ENCODE measurements around the gene TRIM15.
"Not testable (repeated sequence)": the region's sequence is repeated elsewhere in the genome, so short reads cannot be mapped to it uniquely, and the experiment has no call there.

Gene TRIM15

DNA sequence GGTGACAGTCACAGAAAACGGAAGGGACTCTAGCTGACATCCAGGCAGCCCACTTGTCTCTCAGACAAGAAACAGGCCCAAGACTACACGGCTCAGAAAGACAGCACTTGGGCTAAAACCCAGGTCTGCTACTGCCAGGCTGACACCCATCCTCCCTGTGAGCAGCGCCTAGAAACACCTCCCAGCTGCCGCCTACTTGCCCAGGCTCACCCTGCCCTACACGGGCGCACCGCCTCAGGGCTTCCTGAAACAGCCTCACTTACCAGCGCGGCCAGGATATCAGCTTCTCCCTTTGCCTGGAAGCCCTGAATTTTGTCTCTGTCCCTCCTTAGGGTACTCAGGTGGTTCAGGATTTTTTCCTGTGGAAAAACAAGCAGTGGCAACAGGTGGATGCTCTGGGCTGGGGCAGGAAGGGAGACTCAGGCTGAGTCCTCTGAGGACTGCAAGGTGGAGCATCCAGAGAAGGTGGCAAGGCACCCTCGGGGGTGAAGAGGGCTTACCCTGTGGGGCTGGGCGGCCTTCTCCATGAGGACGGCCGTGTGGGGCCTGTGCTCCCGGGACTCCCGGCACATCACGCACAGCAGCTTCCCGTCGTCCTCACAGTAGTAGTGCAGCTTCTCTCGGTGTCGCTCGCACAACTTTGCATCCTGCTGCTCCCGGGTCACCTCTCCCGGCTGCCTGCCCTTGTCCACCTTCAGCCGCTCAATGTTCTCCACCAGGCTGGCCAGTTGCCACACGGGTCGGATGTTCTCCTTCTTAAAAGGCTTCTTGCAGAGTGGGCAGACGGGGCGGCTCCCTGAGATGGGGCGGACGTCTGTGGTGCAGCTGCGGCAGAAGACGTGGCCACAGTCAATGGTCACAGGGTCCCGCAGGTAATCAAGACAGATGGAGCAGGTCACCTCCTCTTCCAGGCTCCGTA, 35.1 kb downstream of the TRIM15 start:
- DNase-seq (ENCODE audit: low read depth in 2 of 2), result no peak

DNA sequence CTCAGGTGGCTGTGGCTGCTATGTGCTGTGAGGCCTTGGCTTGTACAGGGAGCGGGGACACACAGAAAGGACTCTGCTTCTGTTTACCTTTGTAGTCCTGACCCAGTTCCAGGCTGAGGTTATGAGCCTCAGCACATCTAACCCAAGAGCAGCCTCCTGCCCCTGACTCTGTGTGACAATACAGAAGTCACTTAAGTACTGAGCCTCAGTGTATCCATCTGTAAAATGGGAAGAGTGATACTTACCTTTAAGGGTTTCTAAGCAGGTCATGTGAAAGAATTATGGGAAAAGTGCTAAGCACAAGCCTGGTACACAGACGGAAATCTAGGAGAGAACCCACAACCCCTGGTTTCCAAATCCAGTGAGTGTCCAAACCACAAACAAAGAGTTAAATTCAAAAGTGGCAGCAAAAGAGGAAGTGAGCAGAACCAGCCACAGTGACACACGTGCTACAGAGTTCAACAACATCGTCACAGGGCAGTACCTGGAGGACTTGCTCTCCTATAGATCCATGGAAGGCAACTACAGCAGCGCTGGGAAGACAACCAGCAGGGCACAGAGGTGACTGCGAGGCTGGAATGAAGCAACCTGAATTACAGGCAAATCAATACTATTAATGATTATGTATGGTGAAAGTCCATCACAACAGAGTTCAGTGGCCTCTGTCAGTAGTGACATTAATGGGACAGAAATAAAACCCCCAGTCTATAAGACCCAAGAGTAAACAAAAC, 37.4 kb downstream of the TRIM15 start:
- no peak for DNase-seq (ENCODE audit: low read depth in 2 of 2)

DNA sequence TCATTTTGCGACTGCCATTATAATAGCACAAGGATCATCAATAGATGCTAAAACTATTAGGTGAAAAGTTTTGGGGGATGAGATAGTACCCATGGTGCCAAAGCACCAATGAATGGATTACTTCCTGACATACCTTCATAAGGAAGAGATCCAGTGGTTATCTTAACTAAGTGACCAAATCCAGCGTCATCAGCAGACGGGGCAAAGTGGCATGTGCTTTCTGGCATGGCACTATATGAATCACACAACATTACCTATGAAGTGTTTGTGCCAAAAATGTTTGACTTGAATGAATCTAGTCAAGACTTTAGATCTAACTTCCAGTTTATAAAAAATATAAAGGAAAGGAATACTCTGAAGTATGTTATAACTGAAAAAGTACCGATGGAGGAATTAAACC, 39.0 kb downstream of the TRIM15 start:
- DNase-seq (ENCODE audit: low read depth in 2 of 2), result no peak

DNA sequence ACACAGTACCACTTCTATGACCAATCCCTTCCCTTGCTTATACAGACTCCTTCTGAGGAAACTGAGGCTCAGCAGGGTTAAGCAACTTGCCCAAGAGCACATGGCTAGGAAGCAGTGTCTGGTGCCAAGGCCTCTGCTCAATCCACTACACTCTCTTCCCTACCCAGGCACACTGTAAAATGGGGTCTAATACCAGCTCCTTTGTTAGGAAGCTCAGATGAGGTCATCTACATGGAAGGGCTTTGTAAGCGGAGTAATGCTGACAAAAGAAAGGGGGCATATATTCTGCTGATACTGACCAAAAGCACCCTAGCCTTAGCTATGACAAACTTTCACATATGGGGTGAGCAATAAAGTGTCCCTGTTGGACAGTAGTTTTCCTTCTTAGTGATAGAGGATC, 40.8 kb downstream of the TRIM15 start:
- no peak for DNase-seq (ENCODE audit: low read depth in 2 of 2)

DNA sequence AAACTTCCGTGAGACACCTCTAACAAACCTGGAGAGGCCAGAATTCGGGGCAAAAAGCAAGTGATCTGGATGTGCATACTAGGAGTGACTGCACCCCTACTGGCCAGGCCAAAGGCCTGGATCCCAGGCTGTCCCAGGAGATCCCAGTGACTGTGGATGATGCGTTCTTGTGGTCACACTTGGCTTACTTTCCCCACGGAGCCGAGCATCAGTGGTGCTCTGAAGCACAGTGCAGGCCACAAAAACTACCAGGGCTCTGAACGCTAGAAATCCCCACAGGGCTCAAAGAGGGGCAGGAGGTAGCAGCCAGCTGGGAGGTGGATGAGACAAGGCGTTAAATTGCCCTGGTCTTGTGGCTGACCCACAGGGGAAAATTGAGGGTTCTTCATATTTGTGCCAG, 42.8 kb downstream of the TRIM15 start:
- no peak for DNase-seq (ENCODE audit: low read depth in 2 of 2)

DNA sequence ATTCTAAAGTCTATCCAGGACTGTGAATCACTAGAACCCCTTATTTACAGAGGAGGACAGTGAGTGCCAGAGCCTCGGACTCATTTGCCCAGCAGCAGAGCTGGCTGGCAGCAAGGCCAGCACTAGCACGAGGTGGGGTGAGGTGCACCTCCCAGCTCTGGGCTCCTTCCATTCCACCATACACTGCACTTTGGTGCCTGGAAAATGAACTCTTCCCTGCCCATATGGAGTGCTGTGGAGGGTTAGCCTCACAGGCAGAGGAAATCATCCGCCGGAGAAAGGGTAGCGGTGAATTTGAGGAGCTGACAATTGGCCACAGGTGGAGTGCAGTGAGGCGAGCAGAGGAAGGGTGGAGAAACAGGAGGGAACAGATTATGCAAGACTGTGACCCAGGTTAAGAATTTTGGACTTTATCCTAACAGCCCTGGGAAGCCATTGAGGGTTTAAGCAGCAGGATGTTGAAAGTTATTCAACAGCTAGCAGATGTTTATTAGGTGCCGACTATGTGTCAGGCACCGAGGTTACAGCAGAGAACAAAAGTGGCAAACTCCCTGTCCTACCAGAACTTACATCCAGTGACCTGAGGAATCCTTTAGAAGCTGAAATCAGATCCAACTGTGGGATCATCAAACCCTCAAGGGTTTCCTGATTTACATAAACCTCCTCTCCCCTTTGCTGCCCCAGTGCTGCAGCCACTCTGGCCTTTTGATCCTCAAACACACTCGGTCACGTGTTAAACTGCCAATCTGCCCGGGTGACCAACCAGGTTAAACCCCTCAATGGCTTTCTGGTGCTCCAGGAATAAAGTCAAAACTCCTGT, 43.7 kb downstream of the TRIM15 start:
- no peak for DNase-seq (ENCODE audit: low read depth in 2 of 2)

DNA sequence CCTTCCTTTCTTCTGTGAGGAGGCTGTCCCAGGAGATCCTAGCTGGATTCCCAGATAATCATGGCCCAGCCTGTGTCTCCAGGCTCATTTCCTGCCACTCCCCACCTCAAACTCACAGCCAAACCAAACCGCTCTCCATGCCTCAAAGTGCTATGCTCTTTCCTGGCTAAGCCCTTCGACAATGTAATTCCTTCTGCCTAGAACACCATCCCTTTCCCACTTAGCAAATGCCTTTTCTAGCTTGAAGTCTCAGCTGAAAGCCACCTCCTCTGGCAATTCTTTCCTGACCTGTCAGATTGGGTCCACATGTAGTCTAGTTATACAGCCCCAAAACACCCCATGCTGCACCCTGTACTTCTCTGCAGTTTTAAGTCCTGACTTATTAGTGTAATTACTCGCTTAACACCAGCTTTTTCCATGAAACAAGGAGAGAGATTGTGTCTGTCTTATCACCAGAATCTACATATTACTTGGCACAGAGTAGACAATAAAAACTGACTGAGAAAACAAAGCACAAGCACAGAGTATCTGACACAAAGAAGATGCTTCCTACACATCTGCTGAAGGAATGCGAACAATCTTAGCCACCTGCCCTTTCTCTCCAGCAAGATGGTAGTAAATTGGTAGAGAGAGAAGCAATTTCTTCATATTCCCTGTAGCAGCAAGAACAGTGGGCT, 44.4 kb downstream of the TRIM15 start:
- DNase-seq (ENCODE audit: low read depth in 2 of 2), result no peak

DNA sequence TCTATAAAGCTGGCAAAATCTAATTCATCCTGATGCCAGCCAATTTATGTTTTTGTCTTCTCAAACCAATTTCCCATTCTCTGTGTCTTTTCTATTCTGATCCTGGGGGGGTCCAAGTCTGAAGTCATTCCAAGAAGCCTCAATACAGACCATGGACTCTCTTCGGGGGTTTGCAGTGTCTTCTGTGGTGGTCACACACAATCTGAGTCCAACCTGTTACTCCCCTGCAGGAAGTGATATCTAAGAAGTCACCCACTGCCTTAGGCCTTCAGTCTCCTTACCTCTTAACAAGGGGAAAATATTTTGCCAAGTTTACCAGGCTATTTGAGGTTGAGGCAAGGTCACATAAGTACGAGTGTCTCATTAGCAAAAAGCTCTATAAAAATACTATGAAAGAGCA, 48.0 kb downstream of the TRIM15 start:
- DNase-seq (ENCODE audit: low read depth in 2 of 2), result no peak

DNA sequence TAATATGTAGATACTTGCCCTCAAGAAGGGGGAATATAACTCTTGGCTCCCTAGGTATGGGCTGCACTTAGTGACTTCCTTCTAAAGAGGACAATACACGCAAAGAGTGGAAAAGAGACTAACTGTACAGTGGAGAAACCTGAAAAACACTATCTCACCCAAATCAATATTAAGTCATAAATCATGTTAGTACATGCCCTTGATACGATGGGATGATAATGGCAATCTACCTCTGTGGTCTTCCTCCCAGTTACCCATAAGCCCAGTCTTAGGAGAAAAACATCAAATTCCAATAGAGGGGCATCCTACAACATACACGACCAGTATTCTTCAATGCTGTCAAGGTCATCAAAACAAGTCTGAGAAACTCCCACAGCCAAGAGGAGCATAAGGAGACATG, 48.6 kb downstream of the TRIM15 start:
- DNase-seq (ENCODE audit: low read depth in 2 of 2), result no peak

DNA sequence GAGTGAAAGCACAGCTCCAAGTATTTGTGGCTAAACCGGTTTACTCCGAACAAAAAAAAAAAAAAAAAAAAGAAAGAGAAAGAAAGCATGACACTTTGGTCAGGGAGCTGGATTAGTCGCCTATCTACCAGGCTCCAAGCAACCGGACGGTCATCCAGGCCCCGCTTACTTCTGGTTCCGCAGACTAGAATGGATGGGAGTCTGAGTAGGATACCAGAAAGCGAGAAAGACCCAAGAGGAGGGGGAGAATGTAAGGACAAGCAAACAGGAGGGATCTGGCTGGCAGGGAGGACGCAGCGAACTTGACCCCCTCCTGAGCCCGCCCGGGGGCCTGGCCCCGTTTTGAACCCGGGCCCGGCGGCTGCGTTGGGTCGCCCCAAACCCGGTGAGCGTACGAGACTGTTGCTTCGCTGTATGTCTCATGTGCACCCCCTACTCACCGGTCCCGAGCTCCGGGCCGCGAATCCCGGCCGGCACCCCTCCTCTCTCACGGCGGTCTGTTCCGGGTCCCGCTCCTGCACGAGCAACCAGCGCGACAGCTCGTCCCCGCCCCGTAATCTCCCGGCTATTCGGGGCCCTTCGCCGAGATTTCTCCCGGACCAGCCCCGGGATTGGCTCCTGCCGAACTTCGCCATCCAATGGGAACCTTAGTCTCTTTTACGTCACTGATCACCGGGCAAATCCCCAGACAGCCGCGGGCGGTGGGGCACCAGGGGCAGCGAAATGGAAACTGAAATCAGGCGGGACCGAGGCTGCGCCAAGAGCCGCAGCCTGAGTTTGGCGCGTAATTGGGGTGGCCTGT, 49.7 kb downstream of the TRIM15 start, which contains the start of gene TRIM26:
TSS of gene TRIM26 (minus strand) at position 542 of the 802 bp plus-strand sequence. CDS start 14,303 bp downstream, outside the sequence.
- DNase-seq (ENCODE audit: low read depth in 2 of 2), result peak; percentile 90 to 91

DNA sequence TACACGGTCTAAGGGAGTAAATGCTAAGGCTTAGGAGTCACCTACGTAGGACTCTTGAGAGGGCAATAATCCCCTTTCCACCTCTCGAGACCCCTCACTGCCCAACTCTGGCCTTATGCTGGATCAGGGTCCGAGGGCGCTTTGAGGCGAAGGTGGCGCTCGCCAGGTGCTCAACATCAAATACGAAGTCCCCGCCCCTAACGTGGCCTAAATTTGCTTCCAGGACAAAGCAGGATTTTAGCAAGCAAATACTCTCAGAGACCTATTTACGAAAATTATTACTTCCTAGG, 50.3 kb downstream of the TRIM15 start:
- DNase-seq (ENCODE audit: low read depth in 2 of 2), result no peak

DNA sequence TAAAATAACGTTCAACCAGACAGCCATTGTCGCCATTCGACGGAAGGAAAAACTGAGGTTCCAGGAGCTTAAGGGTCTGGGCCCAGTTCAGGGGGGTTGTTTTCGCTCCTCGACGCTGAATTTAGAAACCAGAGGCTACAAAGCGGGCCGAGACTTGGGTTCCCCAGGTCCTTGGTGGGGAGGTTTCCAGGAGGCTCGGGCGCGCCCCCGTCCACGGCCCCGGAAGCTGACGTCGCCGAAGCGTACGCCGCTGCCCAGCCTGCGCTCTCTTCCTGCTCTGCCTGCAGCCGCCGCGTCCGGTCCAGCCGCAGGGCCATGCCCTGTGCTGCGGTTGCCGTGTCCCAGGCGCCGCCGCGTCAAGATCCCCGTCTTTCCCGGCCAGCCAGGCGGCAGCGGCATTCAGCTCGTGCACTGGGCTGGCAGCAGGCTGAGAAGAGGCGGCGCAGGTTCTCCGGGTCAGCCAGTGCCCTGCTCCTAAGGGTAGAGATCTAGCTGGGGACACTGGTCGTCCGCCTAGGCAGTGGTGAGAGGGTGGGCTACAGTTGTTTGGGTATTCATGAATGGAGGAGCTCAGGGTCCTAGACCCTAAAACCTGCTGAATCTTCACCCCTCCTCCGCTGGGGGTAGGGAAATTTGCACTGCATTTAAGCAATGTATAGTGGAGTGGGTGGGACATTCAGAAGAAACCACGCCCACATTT, 50.8 kb downstream of the TRIM15 start:
- peak; percentile 52 to 61 for DNase-seq (ENCODE audit: low read depth in 2 of 2)

DNA sequence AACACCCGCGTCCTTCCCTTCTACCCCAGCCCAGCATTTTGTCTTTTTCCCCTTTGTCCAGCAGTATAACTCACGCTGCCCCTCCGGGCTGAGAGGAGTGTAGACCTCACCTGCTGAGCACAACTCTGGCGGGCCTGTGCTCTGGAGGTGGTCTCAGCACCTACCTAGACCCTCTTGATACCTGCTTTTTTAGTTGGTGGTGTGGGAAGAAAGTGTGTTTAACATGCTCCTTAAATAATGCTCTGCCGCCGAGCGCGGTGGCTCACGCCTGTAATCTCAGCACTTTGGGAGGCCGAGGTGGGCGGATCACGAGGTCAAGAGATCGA, 51.3 kb downstream of the TRIM15 start:
- no peak for DNase-seq (ENCODE audit: low read depth in 2 of 2)

DNA sequence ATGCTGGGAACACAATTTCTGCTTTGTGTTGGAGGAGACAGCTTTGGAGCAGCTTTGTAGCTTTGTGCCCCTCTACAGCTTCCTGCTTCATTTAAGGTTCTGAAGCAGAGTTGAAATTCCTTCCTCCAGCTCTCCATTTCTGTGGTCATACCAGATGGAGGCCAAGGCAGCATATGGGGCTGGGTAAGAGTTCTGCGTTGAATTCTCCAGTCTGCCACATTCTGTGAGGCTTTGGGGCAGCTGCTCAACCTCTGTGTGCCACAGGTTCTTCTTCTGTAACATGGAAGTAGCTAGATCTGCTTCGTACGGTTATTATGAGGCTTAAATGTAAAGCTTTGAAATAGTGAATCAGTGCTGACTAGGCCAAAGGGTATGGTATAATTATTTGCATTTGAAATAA, 52.8 kb downstream of the TRIM15 start:
- no peak for DNase-seq (ENCODE audit: low read depth in 2 of 2)

DNA sequence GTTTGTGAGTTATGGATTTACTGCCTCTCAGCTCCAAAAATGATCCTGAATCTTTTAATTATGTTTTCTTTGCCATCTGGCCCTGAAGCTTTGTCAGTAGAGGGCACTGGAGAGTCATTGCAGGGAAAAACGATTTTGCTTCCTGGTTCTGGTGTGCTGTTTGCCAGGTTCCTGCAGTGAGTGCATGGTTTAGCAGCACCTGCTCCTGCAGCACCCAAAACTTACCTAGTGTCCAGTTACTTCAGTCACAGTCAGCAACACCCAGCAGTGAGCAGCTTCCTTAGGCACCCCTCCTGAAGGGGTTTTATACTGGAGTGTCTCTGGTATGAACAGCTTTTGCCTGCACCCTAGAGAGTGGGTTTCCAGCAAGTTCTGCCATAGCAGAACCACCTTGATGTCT, 55.9 kb downstream of the TRIM15 start:
- peak in 1 of 2 donors; percentile 5 for DNase-seq (ENCODE audit: low read depth in 2 of 2)

DNA sequence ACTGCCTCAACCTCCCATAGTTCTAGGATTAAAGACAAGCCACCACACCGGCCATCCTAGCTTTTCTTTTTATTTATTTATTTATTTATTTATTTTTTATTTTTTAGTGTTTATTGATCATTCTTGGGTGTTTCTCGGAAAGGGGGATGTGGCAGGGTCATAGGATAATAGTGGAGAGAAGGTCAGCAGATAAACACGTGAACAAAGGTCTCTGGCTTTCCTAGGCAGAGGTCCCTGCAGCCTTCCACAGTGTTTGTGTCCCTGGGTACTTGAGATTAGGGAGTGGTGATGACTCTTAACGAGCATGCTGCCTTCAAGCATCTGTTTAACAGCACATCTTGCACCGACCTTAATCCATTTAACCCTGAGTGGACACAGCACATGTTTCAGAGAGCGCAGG, 58.0 kb downstream of the TRIM15 start:
- not testable (repeated sequence) for DNase-seq (ENCODE audit: low read depth in 2 of 2)

DNA sequence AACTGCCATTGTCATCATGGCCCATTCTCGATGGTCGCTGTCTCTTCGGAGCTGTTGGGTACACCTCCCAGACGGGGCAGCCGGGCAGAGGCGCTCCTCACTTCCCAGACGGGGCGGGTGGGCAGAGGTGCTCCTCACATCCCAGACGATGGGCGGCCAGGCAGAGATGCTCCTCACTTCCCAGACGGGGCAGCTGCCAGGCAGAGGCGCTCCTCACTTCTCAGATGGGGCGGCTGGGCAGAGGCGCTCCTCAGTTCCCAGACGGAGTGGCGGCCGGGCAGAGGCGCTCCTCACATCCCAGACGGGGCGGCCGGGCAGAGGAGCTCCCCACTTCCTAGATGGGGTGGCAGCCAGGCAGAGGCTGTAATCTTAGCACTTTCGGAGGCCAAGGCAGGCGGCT, 58.6 kb downstream of the TRIM15 start:
- DNase-seq (ENCODE audit: low read depth in 2 of 2), result not testable (repeated sequence)

Data from stimulated activated CD8-positive, alpha-beta memory T cell treated with anti-CD3 and anti-CD28 coated beads, Interleukin-2, amount 100 ng/mL, for 1 hour (primary cell).